HepG2 (cell line): Measurements from ENCODE around the gene METRNL. TPM values are rescaled to one million over a fixed set of nuclear protein-coding genes. Genes with fewer than 3 reads are reported as not detected.
A peak's percentile ranks its signal among the peaks of the same experiment; 100 is the strongest.
"Not testable (repeated sequence)": the region's sequence is repeated elsewhere in the genome, so short reads cannot be mapped to it uniquely, and the experiment has no call there.

Experiments used
- ATAC-seq: fragments of 200-7000 bp; cut with Tn5 transposase; 3 replicates; pipeline ENCODE4 v1.9.1; 2020; ENCODE audit warnings: mild to moderate bottlenecking, moderate library complexity
- BruUV-seq: library from RNA; stranded (reverse); fragments of 400-500 nt; replicated peaks from 2 replicates; lab custom pipeline; 2021; lab: Mats Ljungman, UMichigan
- CTCF ChIA-PET: fragments of 300-600 bp; formaldehyde crosslinking; extraction: SDS; loops from one replicate; lab custom pipeline; 2021; ENCODE audit warnings: low total read pairs, inconsistent platforms, low intra/inter-chr PET ratio; lab: Yijun Ruan, JAX
- POLR2A ChIA-PET: fragments of 350-600 bp; sonication (Branson Sonifier 250); formaldehyde crosslinking; loops from one replicate; lab custom pipeline; 2020; ENCODE audit warnings: antibody characterized with exemption, inconsistent platforms; lab: Yijun Ruan, JAX
- DNase-seq: peaks from one replicate; pipeline ENCODE4 v3.0.0-alpha.2; 2015; ENCODE audit warnings: low spot score
- FAIRE-seq: peaks from 3 replicates; lab custom pipeline; 2011; peaks lifted over from hg19 to GRCh38; lab: Jason Lieb, UNC
- H2AFZ ChIP-seq: one replicate; pipeline ENCODE4 v1.6.1; 2011; ENCODE audit warnings: low read length, inconsistent platforms
- H3K27ac ChIP-seq: fragments of 300-600 bp; 3 replicates; pipeline ENCODE4 v1.8.0; 2011; ENCODE audit warnings: mixed run types, mild to moderate bottlenecking, mixed read lengths, low read length, inconsistent platforms; ENCODE audit not compliant: insufficient read depth; ENCODE audit errors: extremely low read length
- H3K27me3 ChIP-seq, 2 experiments: fragments of 200-600 bp in 1 of 2; 2 replicates in 1 of 2; 3 replicates in 1 of 2; pipeline versions ENCODE4 v1.6.0 to v1.8.0; 2011; ENCODE audit warnings: low read length in 2 of 2, mild to moderate bottlenecking in 2 of 2, moderate library complexity in 2 of 2, inconsistent platforms in 1 of 2; ENCODE audit not compliant: insufficient read depth in 2 of 2, control insufficient read depth in 1 of 2
- H3K36me3 ChIP-seq, 2 experiments: fragments of 200-600 bp in 1 of 2; replicated peaks in 1 of 2; 2 replicates in 1 of 2; 3 replicates in 1 of 2; pipeline versions ENCODE4 v1.5.1 to v1.8.0; 2011; ENCODE audit warnings: low read length in 2 of 2, inconsistent platforms in 1 of 2; ENCODE audit not compliant: insufficient read depth in 2 of 2, control insufficient read depth in 1 of 2
- H3K4me1 ChIP-seq: 2 replicates; pipeline ENCODE4 v1.5.1; 2012; ENCODE audit warnings: low read length, inconsistent platforms; ENCODE audit not compliant: insufficient read depth
- H3K4me2 ChIP-seq: 2 replicates; pipeline ENCODE4 v1.6.0; 2011; ENCODE audit warnings: low read depth, low read length, inconsistent platforms
- H3K4me3 ChIP-seq, 3 experiments: fragments of 200-600 bp in 1 of 3; sonication (generic), shearing (Covaris generic) in 1 of 3; replicated peaks in 1 of 3; 2 replicates each; pipeline ENCODE4 v1.5.1; 2011 to 2016; ENCODE audit warnings: low read length in 3 of 3, inconsistent platforms in 2 of 3, low read depth in 2 of 3, mild to moderate bottlenecking in 2 of 3, control low read depth in 1 of 3, mixed read lengths in 1 of 3; ENCODE audit not compliant: insufficient read depth in 1 of 3
- H3K79me2 ChIP-seq: one replicate; pipeline ENCODE4 v1.6.1; 2011; ENCODE audit warnings: low read length, inconsistent platforms; ENCODE audit not compliant: insufficient read depth
- H3K9ac ChIP-seq: 2 replicates; pipeline ENCODE4 v1.6.0; 2011; ENCODE audit warnings: mild to moderate bottlenecking, low read depth, low read length, inconsistent platforms; ENCODE audit not compliant: insufficient read depth
- H3K9me3 ChIP-seq: 2 replicates; pipeline ENCODE4 v1.5.1; 2012; ENCODE audit warnings: mild to moderate bottlenecking, low read length
- H4K20me1 ChIP-seq: 2 replicates; pipeline ENCODE4 v1.6.0; 2011; ENCODE audit warnings: inconsistent platforms, mild to moderate bottlenecking, low read length, moderate library complexity; ENCODE audit not compliant: insufficient read depth
- BHLHE40 ChIP-seq: IDR thresholded peaks from 2 replicates; pipeline ENCODE4 v1.6.1; 2011; ENCODE audit warnings: low read length, improper control_type of control experiment
- FOSL2 ChIP-seq: sonication (generic); formaldehyde crosslinking; IDR thresholded peaks from 2 replicates; pipeline ENCODE4 v1.4.0; 2020; ENCODE audit warnings: missing genetic modification reagents
- ZNF75D ChIP-seq: sonication (generic); formaldehyde crosslinking; IDR thresholded peaks from 2 replicates; pipeline ENCODE4 v1.8.1; 2023; ENCODE audit warnings: missing genetic modification reagents, mild to moderate bottlenecking, borderline replicate concordance
- WGBS: methylation state at CpG from one replicate; pipeline ENCODE4 v1.1.6; 2017; ENCODE audit warnings: low lambda C conversion rate; 5-methylcytosine and 5-hydroxymethylcytosine counted together
- in situ Hi-C: cut with HindIII; loops from 2 replicates; pipeline ENCODE4 v1.10.0; 2017; ENCODE audit warnings: low pct_unique_long_range_greater_than_20kb; ENCODE audit not compliant: extremely low pct_ligation_motif_present
- intact Hi-C: fragments of 100-400 bp; cut with micrococcal nuclease; formaldehyde crosslinking; loops from one replicate; pipeline ENCODE4 v1.10.0; 2022; ENCODE audit not compliant: unreplicated experiment
- polyA plus RNA-seq, 8 experiments: library from polyadenylated mRNA; depleted of rRNA in 3 of 8; stranded (reverse) in 7 of 8; unstranded in 1 of 8; fragments of >200 nt; fragmentation: Illumina TruSeq in 4 of 8; extraction: Trizol in 4 of 8; gene quantifications; 2 replicates each; pipeline versions ENCODE4 v1.2.1 to v1.2.3, GENCODE V29; 2011 to 2016; ENCODE audit warnings: low read depth in 4 of 8, missing spikeins in 1 of 8, mixed read lengths in 1 of 8; ENCODE audit not compliant: insufficient read depth in 1 of 8
- total RNA-seq, 5 experiments: library from RNA; depleted of rRNA; stranded (reverse); fragments of >200 nt; fragmentation: Illumina TruSeq; extraction: Trizol; gene quantifications; 2 replicates each; pipeline ENCODE4 v1.2.3, GENCODE V29; 2016; ENCODE audit warnings: low read depth in 1 of 5
- TF ChIP-seq, protein P1 (sequence below): sonication (generic); formaldehyde crosslinking; IDR thresholded peaks from 2 replicates; pipeline ENCODE4 v1.8.1; 2023; ENCODE audit warnings: mild to moderate bottlenecking, missing genetic modification reagents
- TF ChIP-seq, protein P2 (sequence below): fragments of 450-650 bp; IDR thresholded peaks from 2 replicates; pipeline ENCODE4 v1.6.1; 2016

METRNL gene
- total and polyA plus RNA-seq, 2 of the 13 experiments (the other 11 are each of a cell fraction or from before 2014, with no cell fraction given), result 0.66 to 0.84 TPM

DNA sequence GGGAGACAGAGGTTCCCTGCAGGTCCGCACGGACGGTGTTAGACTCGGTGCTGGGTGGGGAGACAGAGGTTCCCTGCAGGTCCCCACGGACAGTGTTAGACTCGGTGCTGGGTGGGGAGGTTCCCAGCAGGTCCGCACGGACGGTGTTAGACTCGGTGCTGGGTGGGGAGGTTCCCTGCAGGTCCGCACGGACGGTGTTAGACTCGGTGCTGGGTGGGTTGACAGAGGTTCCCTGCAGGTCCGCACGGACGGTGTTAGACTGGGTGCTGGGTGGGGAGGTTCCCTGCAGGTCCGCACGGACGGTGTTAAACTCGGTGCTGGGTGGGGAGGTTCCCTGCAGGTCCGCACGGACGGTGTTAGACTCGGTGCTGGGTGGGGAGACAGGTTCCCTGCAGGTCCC lies 24.2 kb upstream of the METRNL start:
- H3K9me3 ChIP-seq, H2AFZ ChIP-seq, ATAC-seq, CTCF ChIA-PET, H3K4me3 ChIP-seq, H3K27ac ChIP-seq, H3K36me3 ChIP-seq, DNase-seq, in situ Hi-C loops, POLR2A ChIA-PET, H3K9ac ChIP-seq, H3K4me2 ChIP-seq, BruUV-seq, FAIRE-seq, H4K20me1 ChIP-seq, intact Hi-C loops, H3K79me2 ChIP-seq: not testable (repeated sequence)
- WGBS, result 77% methylated on average over 25 of the region's 25 CpGs
- peaks cover 8 to 63% of the 10 kb centered on the region in 2 experiments; a peak in 4 of 5 replicates for H3K27me3 ChIP-seq
- H3K4me1 ChIP-seq, result peaks cover 57% of the 10 kb centered on the region

DNA sequence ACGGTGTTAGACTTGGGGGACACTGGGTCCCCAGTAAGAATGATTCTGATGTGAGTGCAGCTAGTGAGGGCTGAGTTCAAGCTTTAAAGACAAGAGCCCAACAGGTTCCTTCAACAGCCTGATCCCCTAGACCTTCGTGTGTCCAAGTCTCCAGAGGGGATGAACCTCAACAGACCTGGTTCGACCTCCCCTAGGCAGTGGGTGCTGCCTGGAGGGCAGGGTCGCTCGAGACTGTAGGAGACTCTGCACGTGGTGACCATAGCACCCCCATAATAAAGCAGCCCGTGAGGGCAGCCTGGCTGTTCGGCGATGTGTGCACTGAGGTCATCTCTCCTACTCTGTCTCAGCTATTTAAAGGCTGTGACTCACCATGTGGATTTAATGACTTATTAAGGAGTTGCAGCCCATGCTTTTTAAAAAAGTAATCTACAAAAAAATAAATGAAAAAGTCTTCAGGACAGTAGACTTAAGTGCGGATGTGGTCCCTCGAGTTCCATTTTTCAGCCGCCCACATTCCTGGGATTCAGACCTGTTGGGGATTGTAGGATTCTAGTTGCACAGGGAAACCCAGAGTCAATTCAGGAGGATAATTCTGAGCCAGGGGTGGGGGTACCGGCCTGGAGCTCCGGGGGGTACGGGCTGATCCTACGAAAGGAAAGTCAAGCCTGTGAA lies 23.4 kb upstream of the METRNL start:
- Histone ChIP-seq H3K36me3 (no peaks in the 10 kb centered on the region), H3K9me3 (no peaks in the 10 kb centered on the region), H3K27ac (no peak overlapping the region), H4K20me1 (no peaks in the 10 kb centered on the region), H3K79me2 (no peaks in the 10 kb centered on the region), H2AFZ (no peak overlapping the region), H3K9ac (no peak overlapping the region), H3K4me2 (peak overlapping the region; percentile 47), H3K4me1 (peaks cover 48% of the 10 kb centered on the region), H3K4me3 (0 out of 6 replicates have a peak overlapping the region, but pooled peaks of 1 of the 3 experiments have one; percentile 7), H3K27me3 (peaks cover 8 to 67% of the 10 kb centered on the region in 2 experiments; a peak in 4 of 5 replicates)
- CTCF ChIA-PET, result no interaction called here
- ATAC-seq (no peak), FAIRE-seq (no peak), DNase-seq (peak; percentile 45)
- WGBS, result 25% methylated on average over 16 of the region's 16 CpGs
- TF ChIP-seq BHLHE40 (peak; percentile 41; the same call in 1 of the 2 replicates), ZNF75D (CRISPR knock-in tag) (no peak), FOSL2 (peak; percentile 53; the same call in 1 of the 2 replicates)
- TF ChIP-seq, protein P1, sequence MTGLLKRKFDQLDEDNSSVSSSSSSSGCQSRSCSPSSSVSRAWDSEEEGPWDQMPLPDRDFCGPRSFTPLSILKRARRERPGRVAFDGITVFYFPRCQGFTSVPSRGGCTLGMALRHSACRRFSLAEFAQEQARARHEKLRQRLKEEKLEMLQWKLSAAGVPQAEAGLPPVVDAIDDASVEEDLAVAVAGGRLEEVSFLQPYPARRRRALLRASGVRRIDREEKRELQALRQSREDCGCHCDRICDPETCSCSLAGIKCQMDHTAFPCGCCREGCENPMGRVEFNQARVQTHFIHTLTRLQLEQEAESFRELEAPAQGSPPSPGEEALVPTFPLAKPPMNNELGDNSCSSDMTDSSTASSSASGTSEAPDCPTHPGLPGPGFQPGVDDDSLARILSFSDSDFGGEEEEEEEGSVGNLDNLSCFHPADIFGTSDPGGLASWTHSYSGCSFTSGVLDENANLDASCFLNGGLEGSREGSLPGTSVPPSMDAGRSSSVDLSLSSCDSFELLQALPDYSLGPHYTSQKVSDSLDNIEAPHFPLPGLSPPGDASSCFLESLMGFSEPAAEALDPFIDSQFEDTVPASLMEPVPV (CRISPR knock-in tag), result no peak
- TF ChIP-seq, protein P2, sequence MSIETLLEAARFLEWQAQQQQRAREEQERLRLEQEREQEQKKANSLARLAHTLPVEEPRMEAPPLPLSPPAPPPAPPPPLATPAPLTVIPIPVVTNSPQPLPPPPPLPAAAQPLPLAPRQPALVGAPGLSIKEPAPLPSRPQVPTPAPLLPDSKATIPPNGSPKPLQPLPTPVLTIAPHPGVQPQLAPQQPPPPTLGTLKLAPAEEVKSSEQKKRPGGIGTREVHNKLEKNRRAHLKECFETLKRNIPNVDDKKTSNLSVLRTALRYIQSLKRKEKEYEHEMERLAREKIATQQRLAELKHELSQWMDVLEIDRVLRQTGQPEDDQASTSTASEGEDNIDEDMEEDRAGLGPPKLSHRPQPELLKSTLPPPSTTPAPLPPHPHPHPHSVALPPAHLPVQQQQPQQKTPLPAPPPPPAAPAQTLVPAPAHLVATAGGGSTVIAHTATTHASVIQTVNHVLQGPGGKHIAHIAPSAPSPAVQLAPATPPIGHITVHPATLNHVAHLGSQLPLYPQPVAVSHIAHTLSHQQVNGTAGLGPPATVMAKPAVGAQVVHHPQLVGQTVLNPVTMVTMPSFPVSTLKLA, result 0 out of 2 replicates have a peak, but pooled peaks have one; percentile 8
- intact Hi-C loops (no loop called here), in situ Hi-C loops (no loop called here)
- no TSS peak for BruUV-seq
- POLR2A ChIA-PET, result no interaction called here
